Esophagus muscularis mucosa (tissue), 4 donors: Measurements from ENCODE around the gene BAG5.

ENCODE experiments used
- EP300 ChIP-seq: sonication (generic); formaldehyde crosslinking; IDR thresholded peaks from one replicate; pipeline ENCODE4 v1.6.1; 2017; ENCODE audit warnings: antibody characterized with exemption
- POLR2A ChIP-seq: fragments of 450-650 bp; IDR thresholded peaks from one replicate; pipeline ENCODE4 v1.6.1; 2017; ENCODE audit warnings: antibody characterized with exemption, moderate library complexity, mild to moderate bottlenecking, low read depth
- POLR2AphosphoS5 ChIP-seq, 2 donors: sonication (generic); formaldehyde crosslinking; IDR thresholded peaks; one replicate each; pipeline ENCODE4 v1.6.1; 2017; ENCODE audit warnings: antibody characterized with exemption in 2 of 2
- TF ChIP-seq, protein P1 (sequence below), 3 experiments: fragments of 200-600 bp in 2 of 3; fragments of 450-650 bp in 1 of 3; sonication (generic) in 2 of 3; IDR thresholded peaks; one replicate each; pipeline ENCODE4 v1.5.1; 2017 to 2019; ENCODE audit warnings: antibody characterized with exemption in 3 of 3, mild to moderate bottlenecking in 2 of 3, moderate library complexity in 1 of 3

DNA sequence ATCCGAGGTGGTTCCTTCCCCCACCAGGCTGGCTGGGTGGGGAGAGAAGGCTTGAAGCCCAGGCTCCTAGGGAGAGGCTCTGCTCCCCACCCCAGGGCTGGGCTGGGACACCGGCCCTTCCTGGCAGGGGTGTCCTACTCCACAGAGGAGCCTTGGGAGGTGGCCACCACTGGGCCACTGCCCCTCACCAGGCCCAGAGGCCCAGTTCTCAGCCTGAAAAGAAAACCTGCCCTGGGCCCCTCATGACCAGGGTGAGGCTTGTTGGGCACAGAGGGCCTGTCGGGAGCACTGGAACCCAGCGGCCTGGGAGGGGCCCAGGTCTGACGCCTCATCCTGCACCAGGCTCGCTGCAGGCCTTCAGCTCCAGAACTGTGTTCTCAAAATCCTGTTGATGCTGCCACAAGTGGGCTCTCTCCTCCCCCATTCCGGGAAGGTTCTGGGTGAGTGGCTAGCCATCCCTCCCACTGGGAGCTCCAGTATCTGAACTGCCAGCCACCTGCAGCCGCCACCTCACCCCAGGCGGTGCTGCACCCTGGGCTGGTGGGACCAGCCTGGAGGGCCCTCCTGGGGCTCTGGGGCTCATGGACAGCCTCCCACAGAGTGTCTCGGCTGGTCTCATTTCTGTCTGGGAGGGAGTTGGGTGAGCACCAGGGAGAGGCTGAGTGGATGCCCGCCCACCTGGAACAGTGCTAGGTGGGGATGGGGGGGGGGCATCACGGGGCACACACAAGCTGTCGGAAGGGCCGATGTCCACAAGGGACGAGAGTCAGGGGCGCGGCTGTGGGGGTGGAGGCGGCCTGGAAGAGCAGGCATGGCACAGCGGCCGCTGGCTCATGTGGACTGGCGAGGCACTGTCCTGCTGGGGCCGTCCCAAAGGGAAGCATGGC lies 11.8 kb downstream of the BAG5 start:
- TF ChIP-seq, protein P1, sequence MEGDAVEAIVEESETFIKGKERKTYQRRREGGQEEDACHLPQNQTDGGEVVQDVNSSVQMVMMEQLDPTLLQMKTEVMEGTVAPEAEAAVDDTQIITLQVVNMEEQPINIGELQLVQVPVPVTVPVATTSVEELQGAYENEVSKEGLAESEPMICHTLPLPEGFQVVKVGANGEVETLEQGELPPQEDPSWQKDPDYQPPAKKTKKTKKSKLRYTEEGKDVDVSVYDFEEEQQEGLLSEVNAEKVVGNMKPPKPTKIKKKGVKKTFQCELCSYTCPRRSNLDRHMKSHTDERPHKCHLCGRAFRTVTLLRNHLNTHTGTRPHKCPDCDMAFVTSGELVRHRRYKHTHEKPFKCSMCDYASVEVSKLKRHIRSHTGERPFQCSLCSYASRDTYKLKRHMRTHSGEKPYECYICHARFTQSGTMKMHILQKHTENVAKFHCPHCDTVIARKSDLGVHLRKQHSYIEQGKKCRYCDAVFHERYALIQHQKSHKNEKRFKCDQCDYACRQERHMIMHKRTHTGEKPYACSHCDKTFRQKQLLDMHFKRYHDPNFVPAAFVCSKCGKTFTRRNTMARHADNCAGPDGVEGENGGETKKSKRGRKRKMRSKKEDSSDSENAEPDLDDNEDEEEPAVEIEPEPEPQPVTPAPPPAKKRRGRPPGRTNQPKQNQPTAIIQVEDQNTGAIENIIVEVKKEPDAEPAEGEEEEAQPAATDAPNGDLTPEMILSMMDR (IDR thresholded peaks at IDR 0.05): no peak
- TF ChIP-seq POLR2AphosphoS5 (IDR thresholded peaks at IDR 0.05): no peak
- no peak for TF ChIP-seq POLR2A
- TF ChIP-seq EP300: no peak
